WTC11 (cell line): ENCODE data around the gene SPSB4. TPM values are rescaled to one million over a fixed set of nuclear protein-coding genes. Genes with fewer than 3 reads are reported as not detected.

Experiments used
- ATAC-seq: fragments of 200-7000 bp; cut with Tn5 transposase; 2 replicates; pipeline ENCODE4 v1.10.0; 2021; ENCODE audit warnings: mild to moderate bottlenecking, moderate library complexity
- CTCF ChIA-PET: fragments of 300-600 bp; sonication (Branson Sonifier 250); formaldehyde crosslinking; loops from one replicate; lab custom pipeline; 2021; ENCODE audit warnings: antibody characterized with exemption; lab: Charles Lee
- POLR2A ChIA-PET: fragments of 350-600 bp; sonication (Branson Sonifier 250); formaldehyde crosslinking; loops from one replicate; lab custom pipeline; 2021; ENCODE audit warnings: antibody characterized with exemption; lab: Charles Lee
- DNase-seq: peaks from one replicate; pipeline ENCODE4 v3.0.0; 2021; ENCODE audit warnings: low spot score
- H3K27ac Mint-ChIP-seq: 2 replicates; pipeline ENCODE4 v1.8.0; 2021; ENCODE audit warnings: mixed read lengths
- H3K27me3 Mint-ChIP-seq: 2 replicates; pipeline ENCODE4 v1.8.0; 2021; ENCODE audit warnings: low read depth, mild to moderate bottlenecking, moderate library complexity, mixed read lengths
- H3K36me3 Mint-ChIP-seq: 2 replicates; pipeline ENCODE4 v1.8.0; 2021; ENCODE audit warnings: mixed read lengths
- H3K4me1 Mint-ChIP-seq: 2 replicates; pipeline ENCODE4 v1.8.0; 2022; ENCODE audit warnings: mixed read lengths
- H3K4me3 Mint-ChIP-seq: 2 replicates; pipeline ENCODE4 v1.8.0; 2021; ENCODE audit warnings: mild to moderate bottlenecking, moderate library complexity, mixed read lengths
- H3K9me3 Mint-ChIP-seq: 2 replicates; pipeline ENCODE4 v1.8.0; 2021; ENCODE audit warnings: mixed read lengths
- AFF4 ChIP-seq: sonication (generic); formaldehyde crosslinking; IDR thresholded peaks from 2 replicates; pipeline ENCODE4 v1.8.1; 2023; ENCODE audit warnings: mild to moderate bottlenecking, missing genetic modification reagents, borderline replicate concordance
- CREM ChIP-seq: sonication (generic); formaldehyde crosslinking; IDR thresholded peaks from 2 replicates; pipeline ENCODE4 v1.8.1; 2022; ENCODE audit warnings: mild to moderate bottlenecking, missing genetic modification reagents, moderate library complexity
- ERG ChIP-seq: fragments of 250-450 bp; sonication (Bioruptor Pico); IDR thresholded peaks from 2 replicates; pipeline ENCODE4 v1.8.0; 2021; ENCODE audit warnings: mild to moderate bottlenecking
- FOXP4 ChIP-seq: sonication (generic); formaldehyde crosslinking; IDR thresholded peaks from 2 replicates; pipeline ENCODE4 v1.8.0; 2022; ENCODE audit warnings: mild to moderate bottlenecking, missing genetic modification reagents
- GABPB1 ChIP-seq: sonication (generic); formaldehyde crosslinking; IDR thresholded peaks from 2 replicates; pipeline ENCODE4 v1.8.1; 2023; ENCODE audit warnings: mild to moderate bottlenecking, missing genetic modification reagents
- KAT7 ChIP-seq: sonication (generic); formaldehyde crosslinking; IDR thresholded peaks from 2 replicates; pipeline ENCODE4 v1.8.1; 2023; ENCODE audit warnings: missing genetic modification reagents, mild to moderate bottlenecking, borderline replicate concordance
- MLX ChIP-seq: sonication (generic); formaldehyde crosslinking; IDR thresholded peaks from 2 replicates; pipeline ENCODE4 v1.8.1; 2023; ENCODE audit warnings: mild to moderate bottlenecking, missing genetic modification reagents, moderate library complexity
- NR2C2 ChIP-seq: sonication (generic); formaldehyde crosslinking; IDR thresholded peaks from 2 replicates; pipeline ENCODE4 v1.8.0; 2022; ENCODE audit warnings: mild to moderate bottlenecking, missing genetic modification reagents
- OVOL2 ChIP-seq: fragments of 250-450 bp; sonication (Bioruptor Pico); IDR thresholded peaks from 2 replicates; pipeline ENCODE4 v1.9.0; 2021; ENCODE audit warnings: mild to moderate bottlenecking, borderline replicate concordance
- SMAD4 ChIP-seq: sonication (generic); formaldehyde crosslinking; IDR thresholded peaks from 2 replicates; pipeline ENCODE4 v1.8.0; 2022; ENCODE audit warnings: mild to moderate bottlenecking, missing genetic modification reagents
- STAT6 ChIP-seq: sonication (generic); formaldehyde crosslinking; conservative IDR thresholded peaks from 2 replicates; pipeline ENCODE4 v1.8.1; 2023; ENCODE audit warnings: mild to moderate bottlenecking, low read depth, missing genetic modification reagents, moderate library complexity
- TEAD4 ChIP-seq: sonication (generic); formaldehyde crosslinking; IDR thresholded peaks from 2 replicates; pipeline ENCODE4 v1.8.0; 2022; ENCODE audit warnings: mild to moderate bottlenecking, missing genetic modification reagents
- USF1 ChIP-seq: sonication (generic); formaldehyde crosslinking; IDR thresholded peaks from 2 replicates; pipeline ENCODE4 v1.8.0; 2022; ENCODE audit warnings: mild to moderate bottlenecking, missing genetic modification reagents
- ZNF138 ChIP-seq: sonication (generic); formaldehyde crosslinking; conservative IDR thresholded peaks from 2 replicates; pipeline ENCODE4 v1.8.1; 2022; ENCODE audit warnings: mild to moderate bottlenecking, moderate library complexity, missing genetic modification reagents
- ZNF263 ChIP-seq: sonication (generic); formaldehyde crosslinking; IDR thresholded peaks from 2 replicates; pipeline ENCODE4 v1.8.1; 2022; ENCODE audit warnings: low read depth, mild to moderate bottlenecking, moderate library complexity, missing genetic modification reagents
- total RNA-seq: library from RNA; stranded (reverse); gene quantifications from 3 replicates; pipeline ENCODE4 v1.2.3, GENCODE V29; 2021

SPSB4 gene
- total RNA-seq, 1 experiment from 2014 or later: 19.7 TPM

GRCh38 chr3:141147657-141148056, 96.5 kb downstream of the SPSB4 start (continued):
- no peak for TF ChIP-seq FOXP4 (CRISPR knock-in tag)
- TF ChIP-seq CREM: no peak
- TF ChIP-seq TEAD4 (CRISPR knock-in tag): no peak
- TF ChIP-seq OVOL2 (CRISPR knock-in tag): no peak
- TF ChIP-seq GABPB1 (CRISPR knock-in tag): no peak
- TF ChIP-seq NR2C2 (CRISPR knock-in tag): no peak
- TF ChIP-seq USF1 (CRISPR knock-in tag): no peak

GRCh38 chr3:141148169-141148568, 97.0 kb downstream of the SPSB4 start:
- Mint-ChIP-seq H3K36me3 (peaks cover 8% of the 10 kb centered on the region), H3K4me3 (no peak overlapping the region), H3K4me1 (peaks cover 10% of the 10 kb centered on the region), H3K9me3 (peaks cover 14% of the 10 kb centered on the region), H3K27me3 (no peaks in the 10 kb centered on the region; the same call in 1 of the 2 replicates), H3K27ac (no peak overlapping the region)
- ATAC-seq (no peak), DNase-seq (no peak)
- ChIA-PET POLR2A (no interaction called here), CTCF (interaction anchor here (1.1 kb wide), 1 partner anchor 44 kb away, joined by 4 read pairs; no protein-coding TSS in a partner anchor)
- TF ChIP-seq ERG (CRISPR knock-in tag) (no peak), MLX (CRISPR knock-in tag) (no peak), SMAD4 (CRISPR knock-in tag) (no peak), STAT6 (CRISPR knock-in tag) (no peak), ZNF138 (CRISPR knock-in tag) (no peak), FOXP4 (CRISPR knock-in tag) (no peak), AFF4 (no peak), ZNF263 (CRISPR knock-in tag) (no peak), KAT7 (CRISPR knock-in tag) (no peak)
